Stimulated activated naive CD4-positive, alpha-beta T cell (primary cell): Measurements from ENCODE around the gene LHFPL2.

Source experiments
- DNase-seq, 6 experiments: peaks; one replicate each; lab custom pipeline; 2025; lab: John Stamatoyannopoulos, UW

The LHFPL2 gene

DNA sequence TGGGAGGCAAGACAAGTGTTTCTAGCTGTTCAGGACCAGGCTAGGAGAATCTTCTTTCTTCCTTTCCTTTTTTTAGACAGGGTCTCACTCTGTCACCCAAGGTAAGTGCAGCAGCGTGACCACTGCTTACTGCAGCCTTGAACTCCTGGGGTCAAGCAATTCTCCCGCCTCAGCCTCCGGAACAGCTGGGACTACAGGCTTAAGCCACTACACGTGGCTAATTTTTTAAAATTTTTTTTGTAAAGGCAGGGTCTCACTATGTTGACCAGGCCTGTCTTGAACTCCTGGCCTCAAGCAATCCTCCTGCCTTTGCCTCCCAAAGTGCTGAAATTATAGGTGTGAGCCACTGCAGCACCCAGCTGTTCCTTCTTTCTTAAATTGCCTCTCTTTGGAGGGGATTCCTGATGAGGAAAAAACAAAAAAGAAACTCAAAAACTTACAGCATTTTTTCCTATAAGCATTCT, 53.1 kb downstream of the LHFPL2 start:
- no peak for DNase-seq

- DNase-seq = no peak
Observed at GRCh38 chr5:78594610-78595457, 53.7 kb downstream of the LHFPL2 start.

DNA sequence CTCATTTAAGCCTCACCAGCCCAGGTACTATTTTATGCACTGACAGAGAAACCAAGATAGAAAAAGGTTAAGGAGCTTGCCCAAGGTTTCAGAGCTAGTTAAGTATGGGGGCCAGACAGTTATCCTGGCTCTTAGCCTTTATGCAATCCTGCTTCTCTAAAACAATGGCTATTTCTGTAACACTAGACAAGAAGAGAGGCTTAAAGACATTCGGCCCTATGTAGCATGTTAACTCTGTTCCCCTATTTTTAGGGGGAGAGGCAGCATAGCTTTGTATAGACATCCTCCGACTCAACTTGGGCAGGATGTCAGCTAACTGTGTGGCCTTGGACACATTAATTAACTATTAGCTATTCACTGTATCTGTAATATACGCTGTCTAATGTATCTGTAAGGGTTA, 54.6 kb downstream of the LHFPL2 start:
- no peak for DNase-seq

DNA sequence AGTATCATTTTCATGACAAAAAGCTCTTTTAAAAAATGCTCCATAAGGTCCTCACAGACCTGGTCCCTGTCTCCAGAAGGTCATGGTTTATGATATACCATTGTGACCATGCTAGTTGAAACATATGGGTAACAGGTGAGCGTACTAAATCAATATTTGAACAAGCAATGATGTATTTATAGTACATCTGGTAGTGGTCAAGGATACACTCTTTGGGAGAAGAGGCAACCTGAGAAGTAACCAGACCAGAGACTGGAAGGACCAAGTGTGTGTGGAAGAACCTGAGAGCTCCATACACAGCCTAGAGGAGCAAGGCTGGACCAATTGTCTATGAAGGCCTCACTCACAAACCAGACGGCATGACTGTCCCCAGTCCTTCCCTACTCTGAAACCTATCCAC, 55.1 kb downstream of the LHFPL2 start:
- DNase-seq = no peak

GRCh38 chr5:78592735-78593386, 55.7 kb downstream of the LHFPL2 start:
- DNase-seq = no peak

- no peak for DNase-seq
Observed at GRCh38 chr5:78591972-78592700, 56.4 kb downstream of the LHFPL2 start.

- no peak for DNase-seq
Observed at GRCh38 chr5:78591138-78591612, 57.4 kb downstream of the LHFPL2 start.

DNA sequence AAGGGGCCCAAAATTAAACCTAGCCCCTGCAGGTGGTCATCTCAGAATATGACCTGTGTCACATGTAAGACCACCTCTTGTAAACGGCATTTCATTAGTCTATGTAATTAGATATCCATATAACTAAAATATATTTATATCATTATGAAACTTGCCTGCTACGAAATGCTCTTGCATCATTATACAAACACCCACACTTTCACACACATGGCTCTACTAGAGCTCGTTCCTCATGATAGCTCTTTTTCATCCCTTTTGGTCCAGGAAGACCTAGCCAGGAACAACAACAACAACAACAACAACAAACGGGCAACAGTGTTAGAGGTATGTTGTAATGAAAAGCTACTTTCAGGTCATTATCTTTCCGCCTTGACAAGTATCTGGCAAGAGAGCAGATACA, 58.6 kb downstream of the LHFPL2 start:
- DNase-seq = no peak

DNA sequence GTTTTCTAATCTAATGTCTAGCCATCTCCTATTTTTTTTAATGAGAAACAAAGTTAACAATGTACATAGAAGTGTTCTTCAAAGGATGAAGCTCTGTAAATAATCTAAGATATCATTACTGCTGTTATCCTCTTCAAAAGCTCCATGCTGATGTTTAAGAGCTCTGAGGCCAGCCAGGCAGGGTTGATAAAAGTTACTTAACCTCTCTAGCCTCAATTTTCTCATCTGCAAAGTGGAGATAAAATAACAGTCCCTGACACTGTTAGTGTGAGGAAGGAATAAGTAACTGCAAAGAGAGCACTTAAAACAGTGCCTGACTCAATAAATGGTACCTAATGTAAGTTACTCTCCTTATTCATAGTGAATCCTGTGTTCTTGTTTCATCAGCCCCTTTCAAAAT, 60.1 kb downstream of the LHFPL2 start:
- DNase-seq = no peak

DNA sequence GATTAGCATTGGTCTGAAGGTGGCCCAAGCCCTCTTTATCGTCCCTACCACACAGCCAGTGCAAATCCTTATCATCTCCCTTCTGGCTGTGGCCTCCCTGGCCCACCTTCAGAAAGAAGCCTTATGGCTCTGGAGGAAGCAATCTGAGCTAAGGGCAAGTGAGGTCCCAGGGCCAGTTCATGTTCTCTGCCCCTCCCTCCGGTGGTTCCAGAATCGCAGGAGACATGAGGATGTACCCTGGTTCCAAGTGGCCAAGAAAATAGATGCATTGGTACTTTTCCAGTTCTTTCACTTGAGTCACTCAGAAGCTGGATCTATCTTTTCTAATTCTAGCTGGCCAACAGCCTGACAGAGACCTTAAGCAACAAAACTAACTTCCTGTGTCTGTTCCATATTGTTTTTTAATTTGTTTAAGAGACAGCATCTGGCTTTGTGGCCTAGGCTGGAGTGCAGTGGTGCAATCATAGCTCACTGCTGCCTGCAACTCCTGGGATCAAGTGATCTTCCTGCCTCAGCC, 60.7 kb downstream of the LHFPL2 start:
- DNase-seq = no peak

GRCh38 chr5:78587081-78587774, 61.3 kb downstream of the LHFPL2 start:
- DNase-seq = no peak

- DNase-seq = no peak
Observed at GRCh38 chr5:78586251-78586650, 62.3 kb downstream of the LHFPL2 start.

DNA sequence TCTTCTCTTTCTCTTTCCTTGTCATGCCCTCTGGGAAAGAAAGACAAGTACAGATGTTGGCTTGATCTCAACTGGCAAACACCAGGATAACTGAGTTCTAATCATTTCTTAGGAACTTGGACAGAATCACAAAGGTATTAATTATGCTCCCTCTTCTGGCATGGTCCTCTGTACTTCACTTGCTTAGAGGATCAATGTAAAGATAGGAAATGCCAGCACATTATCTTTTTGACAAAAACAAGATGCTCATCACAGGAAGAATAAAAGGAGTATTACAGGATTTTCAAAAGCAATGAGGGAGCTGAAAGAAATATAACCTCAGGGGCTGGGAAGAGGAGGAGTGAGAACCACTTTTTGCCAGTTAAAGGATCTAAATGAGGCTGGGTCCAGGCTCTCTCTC, 70.6 kb downstream of the LHFPL2 start:
- no peak for DNase-seq

DNA sequence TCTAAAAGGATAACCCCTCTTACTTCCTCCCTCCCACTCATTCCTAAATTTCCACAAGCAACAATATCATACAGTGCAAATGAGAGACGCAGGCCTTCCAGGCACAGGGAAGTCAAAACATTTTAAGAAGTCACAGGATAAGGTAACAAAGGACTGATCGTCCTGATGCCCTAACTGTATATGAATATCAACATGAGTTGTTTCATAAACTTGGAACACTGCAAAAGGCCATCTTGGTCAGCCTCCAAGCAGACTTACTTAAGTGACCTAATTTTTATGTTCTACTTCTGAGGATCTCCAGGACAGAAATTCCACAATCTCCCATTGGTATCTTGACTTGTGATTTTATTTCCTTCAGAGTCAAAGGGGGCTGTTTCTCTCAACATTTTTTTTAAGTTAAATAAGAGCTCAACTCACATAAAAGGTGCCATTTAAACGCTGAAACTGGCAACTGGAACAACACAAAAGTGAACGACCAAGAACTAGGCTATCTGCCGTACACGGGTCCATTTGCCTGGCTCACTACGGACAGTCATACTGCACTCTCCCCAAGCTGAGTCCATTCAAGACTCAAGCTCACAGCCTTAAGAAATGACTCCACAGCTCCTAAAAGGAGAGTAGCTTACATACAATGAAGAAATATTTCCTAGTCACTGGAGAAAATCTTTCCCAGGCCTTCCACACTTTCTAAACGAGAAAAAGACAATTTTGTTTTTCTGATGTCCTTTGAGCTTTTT, 71.3 kb downstream of the LHFPL2 start:
- no peak for DNase-seq

DNA sequence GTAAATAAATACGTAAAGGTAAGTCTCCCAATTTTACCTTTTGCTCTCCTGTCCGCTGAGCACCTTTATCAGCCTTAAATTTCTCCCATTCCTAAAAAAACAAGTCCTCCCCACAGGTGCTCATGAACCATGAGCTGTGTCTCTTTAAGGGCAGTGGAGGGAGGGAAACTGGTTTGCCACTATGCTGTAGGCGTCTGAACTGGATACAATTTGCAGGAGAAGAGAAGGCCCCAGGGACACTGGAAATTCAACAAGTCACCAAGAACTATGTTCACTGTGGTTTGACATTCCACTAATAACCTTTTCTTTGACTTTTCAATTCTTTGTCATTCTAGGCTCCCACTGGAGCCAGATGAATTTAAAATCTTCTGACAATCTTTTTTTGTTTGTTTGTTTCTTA, 72.2 kb downstream of the LHFPL2 start:
- no peak for DNase-seq

- no peak for DNase-seq
Observed at GRCh38 chr5:78574731-78575161, 73.8 kb downstream of the LHFPL2 start.

DNA sequence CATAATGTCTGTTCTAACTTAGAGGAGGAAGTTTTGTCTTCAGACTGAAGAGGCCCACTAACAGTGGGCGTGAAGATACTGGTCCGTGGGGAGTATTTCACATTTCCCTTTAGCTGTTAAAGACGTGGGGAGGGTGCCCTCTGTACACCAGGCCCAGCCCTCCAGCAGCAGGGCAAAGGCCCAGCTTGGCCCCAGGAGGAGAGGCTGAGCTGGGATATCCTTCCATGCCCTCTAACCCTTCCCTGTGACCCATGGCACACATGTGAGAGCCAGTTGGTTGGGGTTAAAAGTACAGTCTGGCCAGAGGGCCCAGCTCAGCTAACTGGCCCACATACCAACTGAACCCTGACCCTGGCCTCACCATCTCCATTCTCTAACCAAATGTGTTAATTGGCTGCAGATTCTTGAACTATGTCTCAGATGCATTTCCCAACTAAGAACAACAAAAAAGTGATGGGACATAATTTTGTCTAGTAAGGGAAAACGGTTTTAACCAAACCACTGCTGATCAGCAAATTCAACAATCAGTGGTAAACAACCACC, 74.4 kb downstream of the LHFPL2 start:
- DNase-seq = no peak

- DNase-seq = no peak
Observed at GRCh38 chr5:78573318-78573717, 75.3 kb downstream of the LHFPL2 start.

DNA sequence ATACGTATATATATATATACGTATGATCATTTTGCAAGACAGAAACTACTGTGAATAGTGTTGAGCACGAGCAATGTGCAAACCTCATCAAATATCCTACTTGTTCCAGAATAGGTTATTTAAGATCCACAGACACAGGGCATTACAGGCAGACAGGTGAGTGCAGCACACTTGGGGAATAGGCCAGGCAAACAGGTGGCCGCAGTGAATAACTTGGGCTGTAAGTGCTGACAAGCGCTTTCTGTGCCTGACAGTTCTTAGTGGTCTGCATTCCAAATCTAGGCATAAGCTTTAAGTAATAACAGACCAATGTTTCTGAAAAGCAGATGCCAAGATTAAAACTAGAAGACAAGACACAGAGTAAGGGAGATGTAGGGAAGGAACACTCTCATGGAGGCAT, 77.9 kb downstream of the LHFPL2 start:
- no peak for DNase-seq

DNA sequence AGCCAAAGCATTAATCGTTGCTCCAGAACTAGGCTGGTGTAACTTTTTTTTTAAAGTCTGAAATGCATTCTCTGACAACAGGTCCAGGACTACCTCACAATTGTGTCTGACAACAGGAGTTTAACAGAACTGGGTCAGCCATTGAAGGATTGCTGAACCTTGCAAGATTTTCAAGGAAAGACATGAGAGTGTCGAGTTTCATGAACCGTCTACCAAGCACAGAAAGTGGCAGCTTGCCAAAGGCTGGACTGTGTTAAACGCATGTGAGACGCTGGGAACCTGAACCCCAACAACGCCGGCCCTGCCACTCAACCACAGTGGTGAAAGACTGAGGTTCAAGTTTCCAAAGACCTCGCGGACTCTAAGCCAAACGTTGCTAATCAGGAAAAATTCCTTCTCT, 79.1 kb downstream of the LHFPL2 start:
- DNase-seq = no peak

GRCh38 chr5:78568676-78569075, 79.9 kb downstream of the LHFPL2 start:
- no peak for DNase-seq
